ENCODE results near the gene RPL12.
"Not testable (repeated sequence)": the region's sequence is repeated elsewhere in the genome, so short reads cannot be mapped to it uniquely, and the experiment has no call there.

The RPL12 gene

DNA sequence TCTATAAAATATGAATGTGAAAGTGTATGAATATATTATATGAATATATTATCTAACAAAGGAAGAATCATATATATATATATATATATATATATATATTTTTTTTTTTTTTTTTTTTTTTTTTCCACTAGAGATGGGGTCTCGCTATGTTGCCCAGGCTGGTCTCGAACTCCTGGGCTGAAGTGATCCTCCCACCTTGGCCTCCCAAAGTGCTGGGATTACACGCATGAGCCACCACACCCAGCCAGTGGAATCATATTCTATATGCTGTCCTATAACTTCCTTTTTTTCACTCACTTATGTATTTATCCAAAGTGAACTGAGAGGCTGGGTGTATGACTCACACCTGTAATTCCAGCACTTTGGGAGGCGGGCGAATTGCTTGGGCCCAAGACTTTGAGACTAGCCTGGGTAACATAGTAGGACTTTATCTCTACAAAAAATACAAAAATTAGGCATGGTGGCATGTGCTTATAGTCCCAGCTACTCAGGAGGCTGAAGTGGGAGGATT lies 15.3 kb upstream of the RPL12 start:
- DNase-seq: not testable (repeated sequence)

DNA sequence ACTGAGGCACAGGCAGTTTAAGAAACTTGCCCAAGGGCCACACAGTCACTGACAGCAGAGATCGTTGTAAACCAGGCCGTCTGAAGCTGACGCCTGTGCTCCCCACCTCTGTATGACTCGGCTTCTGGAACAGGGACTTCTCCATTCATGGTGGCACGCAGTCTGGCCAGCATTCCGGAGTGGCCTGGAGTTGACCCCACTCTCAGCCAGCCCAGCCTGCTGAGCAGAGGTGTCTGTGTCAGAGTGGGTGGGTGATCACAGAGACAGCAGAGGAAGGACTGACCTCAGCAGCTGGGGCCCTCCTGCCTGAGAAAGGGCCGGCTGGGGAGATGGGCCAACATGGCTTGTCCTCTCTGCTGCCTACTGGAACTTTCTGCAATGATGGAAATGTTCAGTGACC lies 12.7 kb upstream of the RPL12 start:
- no peak for DNase-seq

DNA sequence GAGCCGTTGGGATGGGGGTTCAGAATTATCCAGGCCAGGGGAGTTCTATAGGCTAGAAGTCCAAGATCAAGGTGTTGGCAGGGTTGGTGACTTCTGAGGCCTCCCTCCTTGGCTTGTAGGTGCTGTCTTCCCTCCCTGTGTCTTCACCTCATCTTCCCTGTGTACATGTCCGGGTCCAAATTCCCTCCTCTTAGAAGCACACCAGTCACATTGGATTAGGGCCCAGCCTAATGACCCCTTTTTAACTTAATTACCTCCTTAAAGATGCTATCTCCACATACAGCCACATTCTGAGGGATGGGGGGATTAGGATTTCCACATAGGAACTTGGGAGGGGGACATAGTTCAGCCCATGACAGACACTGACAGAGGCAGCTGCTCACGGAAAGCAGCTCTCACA lies 12.2 kb upstream of the RPL12 start:
- no peak for DNase-seq

GRCh38 chr9:127458921-127459320 lies 7.7 kb upstream of the RPL12 start:
- no peak for DNase-seq

GRCh38 chr9:127457191-127457878 lies 6.1 kb upstream of the RPL12 start:
- DNase-seq: no peak

GRCh38 chr9:127455324-127455992 lies 4.3 kb upstream of the RPL12 start:
- DNase-seq: no peak

DNA sequence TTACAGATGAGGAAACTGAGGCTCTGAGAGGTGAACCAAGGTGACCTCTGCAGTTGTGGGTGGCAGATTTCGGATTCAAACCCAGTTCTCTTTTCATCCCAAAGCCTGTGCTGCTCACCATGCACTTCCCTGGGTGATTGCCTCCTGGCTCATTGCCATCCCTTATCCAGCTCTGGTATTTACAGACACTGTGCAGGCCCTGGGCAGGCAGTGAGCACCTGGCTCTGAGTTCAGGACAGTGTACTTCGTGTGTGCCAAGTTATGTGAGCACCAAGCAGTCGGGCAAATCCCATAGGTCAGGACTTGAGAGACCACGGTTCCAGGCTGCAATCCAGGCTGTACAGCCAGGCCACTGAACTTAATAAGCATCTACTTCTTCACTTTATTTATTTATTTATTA lies 1.5 kb upstream of the RPL12 start:
- DNase-seq: peak; percentile 45

GRCh38 chr9:127451858-127452656 lies 851 bp upstream of the RPL12 start:
- peak; percentile 35 for DNase-seq

DNA sequence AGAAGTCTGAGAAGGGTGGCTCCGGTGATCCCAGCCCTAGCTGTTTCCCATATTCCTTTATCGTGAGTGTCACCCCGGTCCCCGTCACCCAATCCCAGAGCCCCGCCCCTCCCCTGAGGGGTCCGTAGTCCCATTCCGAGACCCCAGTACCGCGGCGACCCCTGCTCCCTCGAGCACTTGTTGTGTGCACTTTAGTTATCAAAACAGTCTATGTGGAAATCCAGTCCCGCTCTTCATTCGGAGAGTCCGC lies 327 bp upstream of the RPL12 start:
- DNase-seq: peak; percentile 72

DNA sequence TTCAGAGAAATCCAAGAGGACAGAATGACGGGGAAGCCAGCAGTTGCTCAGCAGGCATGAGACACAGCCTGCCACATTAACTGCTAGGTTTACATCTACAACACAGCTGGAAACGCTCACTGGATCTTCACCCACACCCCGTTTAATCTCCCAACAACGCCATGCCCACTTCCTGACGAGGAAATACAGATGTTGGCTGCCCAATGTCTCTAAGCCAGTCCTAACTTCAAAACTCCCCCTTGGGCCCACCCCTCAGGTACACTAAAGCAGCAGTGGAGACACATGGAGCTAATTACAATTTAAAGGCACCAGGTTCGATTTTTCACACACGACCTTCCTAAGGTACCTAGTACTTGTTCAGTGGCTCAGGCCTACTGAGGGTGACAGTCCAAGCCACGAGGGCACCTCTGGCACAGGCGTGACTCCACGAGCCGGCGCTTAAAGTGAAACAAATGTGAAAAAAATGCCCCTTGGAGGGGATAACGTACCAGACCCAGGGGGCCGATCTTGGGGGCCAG lies 904 bp downstream of the RPL12 start:
- no peak for DNase-seq

DNA sequence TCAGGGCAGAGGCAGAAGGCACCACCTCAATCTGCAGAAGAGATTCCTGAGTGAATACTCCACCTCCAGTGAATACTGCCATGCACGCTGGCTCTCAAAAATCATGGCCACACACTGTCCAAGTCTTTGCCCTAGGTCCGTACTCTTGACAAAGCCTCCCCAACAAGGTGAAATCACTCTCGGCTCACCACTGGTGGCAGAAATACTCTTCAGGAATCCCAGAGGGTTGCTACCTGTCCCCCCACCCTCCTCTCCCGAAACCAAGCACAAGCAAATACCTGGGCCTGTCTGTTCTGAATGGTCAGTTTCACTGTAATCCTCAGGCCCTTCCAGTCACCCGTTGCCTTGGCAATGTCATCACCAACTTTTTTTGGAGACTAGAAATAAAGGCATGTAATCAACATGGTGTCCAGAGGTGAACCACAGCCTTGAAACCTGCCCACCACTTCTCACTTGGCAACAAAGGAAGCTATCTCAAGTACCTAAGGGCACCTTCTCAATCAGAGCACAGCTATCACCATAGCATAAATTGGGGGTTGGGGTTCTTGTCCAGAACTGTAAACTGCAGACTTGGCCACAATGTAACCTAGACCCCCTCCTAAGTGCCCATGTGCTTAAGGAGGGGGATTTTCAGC lies 1.8 kb downstream of the RPL12 start:
- no peak for DNase-seq

- DNase-seq: no peak
These were observed 2.9 kb downstream of the RPL12 start for GRCh38 chr9:127448112-127448805.

DNA sequence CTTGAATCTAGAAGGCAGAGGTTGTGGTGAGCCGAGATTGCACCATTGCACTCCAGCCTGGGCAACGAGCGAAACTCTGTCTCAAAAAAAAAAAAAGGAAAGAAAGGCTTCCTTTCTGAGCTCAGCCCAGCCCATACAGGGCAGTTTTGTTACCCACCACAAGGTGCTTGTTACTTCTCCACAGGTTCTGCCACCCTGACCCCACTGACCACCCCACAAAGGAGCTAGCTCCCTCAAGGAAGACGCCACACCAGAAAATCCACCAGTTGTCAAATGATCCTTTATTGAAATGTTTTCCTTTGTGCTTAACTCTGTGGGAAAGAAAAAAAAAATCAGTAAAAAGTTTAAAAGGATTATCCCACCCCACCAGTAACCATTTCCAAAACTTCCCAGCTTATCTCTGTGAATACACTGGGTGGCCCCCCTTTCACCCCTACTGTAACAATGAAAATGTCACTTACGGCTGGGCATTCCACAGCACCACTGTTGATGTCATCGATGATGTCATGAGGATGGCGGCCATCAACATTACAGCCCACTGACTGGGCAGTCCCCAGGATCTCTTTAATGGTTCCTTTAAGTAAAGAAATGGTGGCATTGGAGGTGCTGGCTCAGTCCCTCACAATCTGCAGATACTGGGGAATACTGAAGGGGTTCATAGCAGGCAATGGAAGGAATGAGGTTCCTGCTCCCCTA lies 3.6 kb downstream of the RPL12 start:
- no peak for DNase-seq

GRCh38 chr9:127446713-127447415 lies 4.3 kb downstream of the RPL12 start:
- peak; percentile 41 for DNase-seq

DNA sequence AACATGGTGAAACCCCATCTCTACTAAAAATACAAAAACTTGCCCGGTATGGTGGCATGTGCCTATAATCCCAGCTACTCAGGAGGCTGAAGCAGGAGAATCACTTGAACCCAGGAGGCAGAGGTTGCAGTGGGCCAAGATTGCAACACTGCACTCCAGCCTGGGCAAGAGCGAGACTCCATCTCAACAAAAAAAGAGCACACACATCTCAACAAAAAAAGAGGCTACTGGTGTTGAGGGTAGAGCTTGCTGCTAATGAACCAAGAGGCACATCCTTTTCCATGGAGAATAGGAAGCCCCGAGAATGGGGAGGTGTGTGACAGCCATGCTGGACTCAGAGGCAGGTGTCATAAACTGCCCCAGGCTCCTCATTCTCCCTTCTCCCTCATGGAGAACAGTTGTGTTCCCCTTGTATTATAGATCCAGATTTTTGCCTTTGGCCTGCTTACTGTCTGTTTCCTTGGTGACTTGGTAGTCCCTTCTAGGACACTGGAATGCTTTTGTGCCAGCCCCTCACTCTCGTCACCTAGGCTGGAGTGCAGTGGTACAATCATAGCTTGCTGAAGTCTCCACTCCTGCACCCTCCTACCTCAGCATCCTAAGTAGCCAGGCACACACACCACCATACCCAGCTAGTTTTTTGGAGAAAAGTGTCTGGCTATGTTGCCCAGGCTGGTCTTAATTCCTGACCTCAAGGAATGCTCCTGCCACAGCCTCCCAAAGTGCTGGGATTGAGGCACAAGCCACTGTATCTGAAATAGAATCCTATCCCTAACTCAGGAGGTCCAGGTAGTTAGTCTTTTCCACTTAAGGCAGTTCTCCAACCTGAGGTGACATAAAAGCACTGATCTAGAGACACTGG lies 5.1 kb downstream of the RPL12 start:
- DNase-seq: peak; percentile 41

- DNase-seq: peak; percentile 52
These were observed 6.0 kb downstream of the RPL12 start for GRCh38 chr9:127444921-127445850.

DNA sequence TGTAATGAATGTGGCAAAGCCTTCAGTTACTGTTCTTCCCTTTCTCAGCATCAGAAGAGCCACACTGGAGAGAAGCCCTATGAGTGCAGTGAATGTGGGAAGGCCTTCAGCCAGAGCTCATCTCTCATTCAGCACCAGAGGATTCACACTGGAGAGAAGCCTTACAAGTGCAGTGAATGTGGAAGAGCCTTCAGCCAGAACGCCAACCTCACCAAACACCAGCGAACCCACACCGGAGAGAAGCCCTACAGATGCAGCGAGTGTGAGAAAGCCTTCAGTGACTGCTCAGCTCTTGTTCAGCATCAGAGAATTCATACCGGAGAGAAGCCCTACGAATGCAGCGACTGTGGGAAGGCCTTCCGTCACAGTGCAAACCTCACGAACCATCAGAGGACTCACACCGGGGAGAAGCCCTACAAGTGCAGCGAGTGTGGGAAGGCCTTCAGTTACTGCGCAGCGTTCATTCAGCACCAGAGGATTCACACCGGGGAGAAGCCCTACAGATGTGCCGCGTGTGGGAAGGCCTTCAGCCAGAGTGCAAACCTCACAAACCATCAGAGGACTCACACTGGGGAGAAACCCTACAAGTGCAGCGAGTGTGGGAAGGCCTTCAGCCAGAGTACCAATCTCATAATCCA lies 6.8 kb downstream of the RPL12 start:
- DNase-seq: no peak

- DNase-seq: no peak
These were observed 12.8 kb downstream of the RPL12 start for GRCh38 chr9:127438394-127438793.

Measured in NCI-H2171 treated with DMSO at 0.1 percent for 48 hours (cell line).